ENCODE measurements around the gene ARHGAP22.

Gene ARHGAP22

DNA sequence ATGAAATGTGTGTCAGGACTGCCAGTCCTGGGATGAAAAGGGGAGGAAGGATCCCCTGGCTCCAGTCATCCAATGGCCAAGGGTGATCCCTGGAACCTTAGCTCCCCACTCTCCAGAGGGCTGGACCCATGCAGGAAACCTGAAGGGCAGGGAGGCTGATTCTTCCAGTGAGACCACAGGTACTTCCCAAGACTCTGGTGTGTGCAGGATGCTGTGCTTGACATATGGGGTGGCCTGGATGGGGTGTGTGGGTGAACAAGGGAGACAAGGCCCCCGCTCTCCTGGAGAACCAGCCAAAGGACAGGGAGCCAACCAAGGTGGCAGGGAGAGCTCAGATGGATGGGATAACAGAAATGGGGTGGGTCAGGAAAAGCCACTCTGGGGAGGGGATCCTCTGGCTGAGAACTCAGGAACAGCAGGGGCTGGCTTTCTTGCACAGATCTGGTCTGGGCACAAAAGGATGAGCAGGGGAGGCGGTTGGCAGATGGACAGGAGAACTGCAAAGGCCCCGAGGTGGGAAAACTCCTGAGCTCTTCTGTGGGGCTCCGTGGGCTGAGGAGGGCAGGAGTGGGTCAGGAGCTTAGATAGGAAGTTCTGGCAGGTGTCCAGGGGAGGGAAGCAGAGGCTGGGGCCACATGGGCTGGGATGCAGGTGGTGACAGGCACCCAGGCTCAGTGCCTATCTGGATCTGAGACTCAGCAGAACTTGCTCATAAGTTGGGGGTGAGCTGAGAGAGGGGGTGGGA lies 100.6 kb downstream of the ARHGAP22 start:
- no peak for DNase-seq (ENCODE audit: extremely low spot score, insufficient read length, low read depth)
- FAIRE-seq, result no peak

DNA sequence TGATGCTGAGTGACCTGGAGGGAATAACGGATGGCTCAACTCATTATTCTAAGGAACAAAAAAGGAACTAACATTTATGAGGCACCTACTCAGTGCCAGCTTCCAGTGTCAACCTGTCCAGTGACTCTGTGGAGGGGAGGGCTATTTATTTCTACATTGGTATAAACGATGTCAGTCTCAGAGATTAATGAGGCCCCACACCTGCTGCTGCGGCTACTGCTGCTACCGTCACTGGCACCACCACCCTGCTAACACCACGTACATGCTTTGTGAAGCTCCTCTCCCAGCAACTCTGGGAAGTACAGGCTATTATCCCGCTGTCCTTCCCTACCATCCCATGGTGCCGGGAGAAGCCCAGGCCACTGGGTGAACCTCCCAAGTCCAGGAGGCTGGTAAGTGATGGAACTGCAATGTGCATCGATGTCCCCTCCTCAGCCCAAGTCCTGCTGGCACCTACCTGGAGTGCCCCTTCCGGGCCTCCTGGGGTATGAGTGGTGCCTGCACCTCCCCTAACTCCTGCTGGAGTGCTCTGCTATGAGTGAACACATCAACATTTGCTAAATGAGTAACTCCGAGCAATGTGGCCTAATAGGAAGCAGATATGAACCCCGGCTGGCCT lies 101.5 kb downstream of the ARHGAP22 start:
- no peak for FAIRE-seq
- DNase-seq (ENCODE audit: extremely low spot score, insufficient read length, low read depth), result no peak

DNA sequence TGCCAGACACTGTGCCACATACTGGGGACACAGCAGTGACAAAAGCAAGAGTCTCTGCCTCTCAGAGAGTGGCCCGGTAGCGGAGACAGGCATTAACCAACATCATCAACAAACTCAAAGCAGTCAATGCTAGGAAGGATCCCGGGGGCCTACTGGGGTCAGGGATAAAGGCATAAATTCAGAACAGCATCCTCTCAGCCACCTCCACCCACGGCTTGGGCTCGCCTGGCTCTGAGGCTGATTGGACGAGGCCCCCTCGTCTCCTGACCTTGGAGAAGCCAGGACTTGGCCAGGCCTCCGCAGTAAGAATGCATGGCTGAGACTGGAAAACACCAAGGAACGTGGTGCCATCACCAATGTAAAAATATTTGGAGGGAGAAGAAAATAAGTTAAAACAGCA lies 102.1 kb downstream of the ARHGAP22 start:
- DNase-seq (ENCODE audit: extremely low spot score, insufficient read length, low read depth) (no peak), FAIRE-seq (no peak)

DNA sequence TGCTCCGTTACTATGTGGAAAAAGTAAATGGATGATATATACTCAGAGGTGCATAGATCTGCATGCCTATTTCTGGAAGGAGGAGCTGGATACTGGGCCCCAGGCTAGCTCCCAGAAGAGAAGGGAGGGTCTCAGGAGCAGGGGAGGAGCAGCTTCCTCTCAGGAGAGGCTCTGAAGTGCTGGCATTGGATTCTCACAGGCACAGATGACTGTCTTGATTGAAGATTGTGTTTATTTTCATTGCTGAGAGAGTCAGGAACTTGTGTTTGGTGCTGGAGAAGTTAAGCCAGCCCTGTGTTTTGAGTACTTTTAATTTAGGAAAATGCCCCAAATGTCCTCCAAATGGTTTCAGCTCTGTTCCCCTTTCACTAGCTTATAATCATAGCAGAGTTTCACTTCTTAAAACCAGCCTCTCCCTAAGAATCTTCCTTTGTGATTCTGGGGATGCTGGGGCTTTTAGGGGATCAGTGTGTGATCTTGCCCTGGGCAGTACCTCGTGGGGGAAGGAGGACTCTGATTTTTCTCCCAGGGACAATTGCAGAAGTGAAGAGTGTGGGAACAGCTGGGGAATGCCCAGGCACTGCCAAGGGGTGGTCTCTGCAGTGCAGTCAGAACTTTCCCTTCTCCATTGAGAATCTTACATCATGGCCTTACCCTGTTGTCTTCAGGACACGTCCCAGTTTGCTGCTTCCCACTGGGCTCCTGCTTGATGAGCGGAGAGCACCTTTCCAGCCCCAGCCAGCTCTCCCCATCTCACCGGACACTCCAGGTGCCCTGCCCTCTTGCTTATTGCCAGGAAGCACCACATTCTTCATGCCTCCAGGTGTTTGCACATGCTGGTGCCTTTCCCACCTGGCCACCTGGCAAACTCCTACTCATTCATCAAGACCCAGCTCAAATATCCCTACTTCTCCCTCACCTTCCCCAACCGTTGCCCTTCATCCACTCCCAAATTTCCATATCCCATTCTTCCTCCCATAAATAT lies 102.8 kb downstream of the ARHGAP22 start:
- FAIRE-seq (no peak), DNase-seq (ENCODE audit: extremely low spot score, insufficient read length, low read depth) (no peak)

DNA sequence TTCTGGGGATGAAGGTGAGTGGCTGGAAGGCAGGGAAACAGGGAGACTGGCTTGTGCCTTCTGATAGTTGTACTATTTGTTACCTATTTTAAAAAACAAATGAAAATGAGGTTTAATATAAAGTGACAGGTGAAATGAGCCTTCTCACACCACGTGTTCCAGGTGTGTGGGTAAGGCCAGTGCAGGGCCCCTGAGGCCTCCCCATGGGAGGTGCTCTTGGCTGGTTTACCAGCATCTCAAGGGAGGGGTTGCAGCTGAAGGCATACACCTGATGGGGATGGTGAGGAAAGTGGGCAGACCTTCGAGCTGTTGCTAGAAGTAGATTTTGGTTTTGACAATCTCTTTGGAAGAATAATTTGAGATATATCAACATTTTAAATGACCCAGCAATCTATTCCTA lies 103.6 kb downstream of the ARHGAP22 start:
- no peak for FAIRE-seq
- DNase-seq (ENCODE audit: extremely low spot score, insufficient read length, low read depth), result no peak

DNA sequence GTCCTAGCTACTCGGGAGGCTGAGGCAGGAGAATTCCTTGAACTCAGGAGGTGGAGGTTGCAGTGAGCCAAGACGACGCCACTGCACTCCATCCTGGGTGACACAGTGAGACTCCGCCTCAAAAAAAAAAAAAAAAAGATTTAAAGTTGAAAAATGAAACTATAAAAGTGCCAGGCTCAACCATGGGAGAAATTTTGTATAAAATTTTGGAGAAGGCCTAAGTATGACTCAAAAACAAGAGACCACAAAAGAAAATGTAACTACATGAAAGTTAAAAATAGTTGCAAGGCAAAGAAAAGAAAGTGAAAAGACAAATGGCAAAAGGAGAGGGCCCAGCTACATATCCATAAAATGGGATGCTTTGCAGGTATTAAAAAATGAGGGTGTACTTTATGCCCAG lies 104.1 kb downstream of the ARHGAP22 start:
- no peak for FAIRE-seq
- no peak for DNase-seq (ENCODE audit: extremely low spot score, insufficient read length, low read depth)

DNA sequence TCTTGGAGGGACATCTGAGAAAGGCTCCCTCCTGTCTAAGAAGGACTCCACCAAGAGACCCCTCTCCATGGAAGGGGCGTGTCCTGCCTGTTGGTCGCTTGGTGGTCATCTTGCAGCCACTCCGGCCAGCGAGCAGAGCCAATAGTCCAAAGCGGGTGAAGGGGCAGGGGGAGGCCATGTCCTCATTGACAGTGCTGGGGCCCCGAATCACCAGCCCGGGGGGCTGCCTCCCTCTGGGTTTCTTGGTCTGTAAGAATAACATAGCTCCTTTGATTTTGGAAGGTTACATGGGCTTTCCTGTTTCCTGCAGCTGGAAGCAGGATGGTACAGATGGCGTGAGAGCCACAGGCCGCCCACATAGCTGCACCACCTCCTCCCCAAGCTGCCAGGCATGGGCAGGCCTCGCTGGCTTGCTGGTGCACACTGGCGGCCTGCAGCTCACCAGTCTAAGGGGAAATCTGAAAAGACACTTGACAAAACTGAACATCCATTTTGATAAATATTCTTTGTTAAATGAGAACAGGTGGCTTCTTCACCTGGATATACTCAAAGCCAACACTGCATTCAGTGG lies 105.8 kb downstream of the ARHGAP22 start:
- FAIRE-seq (no peak), DNase-seq (ENCODE audit: extremely low spot score, insufficient read length, low read depth) (no peak)

DNA sequence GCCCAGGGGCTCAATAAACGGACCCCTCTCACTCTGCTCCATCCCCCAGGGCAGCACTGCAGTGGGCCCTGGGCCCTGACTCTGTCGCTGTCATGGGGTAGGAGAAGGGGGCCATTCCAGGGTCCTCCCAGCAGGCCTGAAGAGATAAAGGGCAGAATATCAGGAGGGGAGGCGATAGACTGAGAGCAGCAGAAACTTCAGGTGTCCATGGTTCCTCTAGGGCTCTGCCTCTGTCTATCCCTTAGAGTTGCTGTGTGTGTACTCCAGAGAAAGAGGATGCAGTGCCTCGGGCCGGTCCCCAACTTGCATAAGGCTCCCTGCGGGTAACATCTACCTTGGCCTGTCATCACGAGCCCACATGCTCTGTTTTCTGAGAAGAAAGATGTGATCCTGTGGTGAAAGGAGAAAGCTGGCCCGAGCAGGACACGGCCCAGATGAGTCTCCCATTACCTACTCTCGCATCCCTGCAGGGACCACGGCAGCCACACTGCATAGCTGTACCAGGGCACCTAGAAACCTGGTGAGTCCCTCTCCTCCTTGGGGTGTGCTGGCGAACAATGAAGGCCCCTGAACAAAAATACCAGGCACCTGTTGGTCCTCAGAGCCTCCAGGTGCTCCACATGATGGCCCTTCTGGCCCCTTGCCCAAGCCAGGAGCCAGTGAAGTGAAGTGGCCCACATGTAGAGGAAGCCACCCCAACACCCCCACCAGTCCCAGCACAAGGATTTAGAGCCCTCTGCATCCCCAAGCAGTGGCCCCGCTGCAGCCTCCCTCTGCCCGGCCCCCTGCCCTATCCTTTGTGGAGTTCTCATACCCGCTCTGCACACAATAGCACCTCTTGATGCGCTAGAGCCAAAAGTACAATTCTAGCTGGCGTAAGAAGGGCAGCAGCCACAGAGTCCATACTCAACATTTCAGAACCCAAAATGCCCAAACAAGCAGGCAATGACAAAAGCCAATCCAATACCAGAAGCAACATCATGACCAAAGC lies 106.8 kb downstream of the ARHGAP22 start:
- no peak for FAIRE-seq
- DNase-seq (ENCODE audit: extremely low spot score, insufficient read length, low read depth), result no peak

DNA sequence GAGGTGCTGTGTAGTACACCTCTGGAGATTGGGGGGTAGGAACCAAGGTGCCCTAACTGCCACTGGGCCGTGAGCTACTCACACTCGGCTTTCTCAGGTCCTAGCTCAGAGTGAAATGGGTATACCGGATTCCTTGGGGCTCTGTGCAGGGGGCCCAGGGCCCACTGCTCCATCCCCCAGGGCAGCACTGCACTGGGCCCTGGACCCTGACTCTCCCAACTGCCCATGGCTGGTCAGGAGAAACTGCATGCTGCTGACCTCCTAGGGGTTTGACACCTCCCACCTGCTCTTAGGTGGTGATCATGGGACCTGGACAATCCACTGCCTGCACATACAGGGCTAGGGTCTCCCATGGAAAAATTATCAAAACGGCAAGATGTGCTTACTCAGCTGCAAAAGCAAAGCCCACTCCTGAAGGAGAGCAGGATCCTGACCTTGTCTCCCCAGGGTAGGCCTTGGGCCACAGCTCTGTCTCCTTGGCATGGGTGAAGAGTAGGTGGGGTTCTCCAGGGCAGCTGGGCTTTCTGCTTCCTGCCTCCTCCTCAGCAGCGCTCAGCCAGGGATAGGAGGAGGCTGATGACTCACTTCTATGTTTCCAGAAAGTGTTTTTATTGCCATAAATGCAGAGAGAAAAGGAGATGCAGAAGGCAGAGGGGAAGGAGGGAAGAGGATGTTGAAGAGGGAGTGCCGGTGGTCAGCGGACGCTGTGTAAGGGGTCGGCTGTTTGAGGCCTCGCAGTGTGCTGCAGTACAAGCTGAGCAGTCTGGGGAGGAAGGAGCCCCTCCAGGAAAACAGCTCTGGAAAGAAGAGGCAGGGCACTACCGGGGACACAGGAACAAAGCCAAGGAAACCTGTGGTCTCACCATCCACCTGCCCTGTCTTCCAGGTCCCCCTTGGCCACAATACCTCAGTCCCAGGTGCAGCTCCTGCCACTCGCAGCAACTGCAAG lies 107.8 kb downstream of the ARHGAP22 start:
- FAIRE-seq (no peak), DNase-seq (ENCODE audit: extremely low spot score, insufficient read length, low read depth) (no peak)

DNA sequence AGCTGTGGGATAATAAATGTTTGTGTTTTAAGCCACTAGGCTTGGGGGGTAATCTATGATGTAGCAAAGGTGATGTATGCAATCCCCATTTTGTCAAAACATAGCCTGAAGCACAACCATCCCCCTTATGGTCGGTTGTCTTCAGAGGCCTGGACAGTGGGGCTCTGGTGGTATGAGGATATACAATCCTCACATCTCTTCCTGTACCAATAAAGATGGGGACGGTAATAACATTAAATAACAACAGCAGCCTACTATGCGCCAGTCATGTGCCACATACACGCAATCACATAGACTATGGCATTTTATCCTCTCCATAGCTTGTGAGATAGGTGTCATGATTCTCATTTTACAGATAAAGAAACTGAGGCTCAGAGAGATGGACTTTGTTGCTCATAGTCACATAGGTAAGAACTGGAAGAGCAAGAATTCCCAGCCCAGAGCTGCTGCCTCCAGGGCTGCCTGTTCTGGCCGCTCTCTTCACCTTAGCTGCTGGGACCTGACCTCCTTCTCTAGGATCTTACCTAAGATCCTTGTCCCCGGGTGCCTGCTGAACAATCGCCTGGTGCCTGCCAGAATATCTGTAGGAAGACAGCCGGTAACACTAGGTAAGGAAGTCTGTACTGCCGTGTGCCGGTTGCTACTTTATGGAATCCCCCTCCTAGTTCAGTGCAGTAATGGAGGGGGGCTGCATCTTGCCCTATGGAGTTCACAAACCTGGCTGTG lies 108.6 kb downstream of the ARHGAP22 start:
- DNase-seq (ENCODE audit: extremely low spot score, insufficient read length, low read depth) (no peak), FAIRE-seq (no peak)

DNA sequence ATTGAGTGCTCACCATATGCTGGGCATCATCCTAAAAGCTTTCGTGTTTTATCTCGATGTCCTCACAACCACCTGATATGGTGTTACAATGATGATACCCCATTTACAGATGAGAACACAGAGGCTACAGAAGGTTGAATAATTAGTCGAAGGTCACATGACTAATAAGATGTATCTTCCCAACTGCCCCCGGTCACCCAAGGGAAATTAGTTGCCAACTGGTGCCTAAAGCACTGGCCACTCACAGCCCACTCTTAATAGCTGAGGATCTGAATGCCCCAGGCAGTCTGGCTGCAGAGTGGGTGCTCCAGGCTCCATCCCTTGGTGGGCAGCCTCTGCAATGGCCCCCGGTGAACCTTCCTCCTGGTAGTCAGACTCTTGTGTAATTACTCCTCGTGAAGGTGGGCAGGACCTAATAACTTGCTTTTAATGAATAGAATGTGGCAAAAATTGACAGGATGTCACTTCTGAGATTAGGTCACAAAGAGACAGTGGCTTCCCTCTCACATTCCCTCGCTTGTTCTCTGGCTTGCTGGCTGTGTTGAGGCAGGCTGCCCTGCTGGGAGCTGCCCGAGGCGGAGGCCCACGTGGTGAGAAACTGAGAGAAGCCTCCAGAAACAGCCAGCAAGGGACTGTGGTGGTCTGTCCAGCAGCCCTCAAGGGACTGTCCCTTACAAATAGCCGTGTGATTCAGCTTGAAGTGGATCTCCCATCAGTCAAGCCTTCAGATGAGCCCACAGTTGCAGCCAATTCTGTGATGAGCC lies 109.4 kb downstream of the ARHGAP22 start:
- FAIRE-seq (no peak), DNase-seq (ENCODE audit: extremely low spot score, insufficient read length, low read depth) (no peak)

DNA sequence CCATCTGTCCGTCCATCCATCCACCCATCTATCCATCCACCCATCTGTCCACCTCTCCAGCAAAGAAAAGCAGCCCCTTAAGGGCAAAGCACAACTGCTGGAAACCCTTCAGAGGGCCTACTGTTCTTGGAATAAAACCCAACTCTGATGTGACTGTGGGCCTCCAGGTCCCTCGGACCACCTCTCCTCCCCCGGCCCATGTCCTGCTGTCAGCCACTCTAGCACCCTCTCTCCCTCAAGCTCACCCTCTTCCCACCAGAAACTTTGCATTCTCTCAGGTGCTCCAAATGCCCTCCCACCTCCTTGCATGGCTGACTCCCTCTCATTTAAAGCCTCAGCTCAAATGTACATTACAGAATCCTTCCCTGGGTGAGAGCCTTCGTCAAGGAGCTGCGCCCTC lies 110.3 kb downstream of the ARHGAP22 start:
- no peak for DNase-seq (ENCODE audit: extremely low spot score, insufficient read length, low read depth)
- no peak for FAIRE-seq

DNA sequence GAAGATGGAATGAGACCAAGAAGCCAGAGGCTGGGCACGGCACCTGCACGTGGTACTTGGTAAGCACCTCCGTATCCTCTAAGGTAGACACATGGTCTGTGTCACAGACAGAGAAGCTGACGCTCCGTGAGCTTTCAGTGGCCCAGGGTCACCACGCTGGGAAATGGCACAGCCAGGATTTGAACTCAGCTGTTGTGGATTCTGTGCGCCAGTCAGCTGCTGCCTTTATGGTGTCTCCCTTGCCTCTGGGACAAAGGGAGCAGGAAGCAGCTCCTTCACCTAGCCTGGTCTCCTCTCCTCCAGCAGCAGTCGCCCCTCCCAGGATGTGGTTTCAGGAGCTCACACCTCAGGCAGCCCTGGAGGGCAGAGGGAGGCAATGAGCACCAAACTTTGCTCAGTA lies 110.8 kb downstream of the ARHGAP22 start:
- FAIRE-seq (no peak), DNase-seq (ENCODE audit: extremely low spot score, insufficient read length, low read depth) (no peak)

DNA sequence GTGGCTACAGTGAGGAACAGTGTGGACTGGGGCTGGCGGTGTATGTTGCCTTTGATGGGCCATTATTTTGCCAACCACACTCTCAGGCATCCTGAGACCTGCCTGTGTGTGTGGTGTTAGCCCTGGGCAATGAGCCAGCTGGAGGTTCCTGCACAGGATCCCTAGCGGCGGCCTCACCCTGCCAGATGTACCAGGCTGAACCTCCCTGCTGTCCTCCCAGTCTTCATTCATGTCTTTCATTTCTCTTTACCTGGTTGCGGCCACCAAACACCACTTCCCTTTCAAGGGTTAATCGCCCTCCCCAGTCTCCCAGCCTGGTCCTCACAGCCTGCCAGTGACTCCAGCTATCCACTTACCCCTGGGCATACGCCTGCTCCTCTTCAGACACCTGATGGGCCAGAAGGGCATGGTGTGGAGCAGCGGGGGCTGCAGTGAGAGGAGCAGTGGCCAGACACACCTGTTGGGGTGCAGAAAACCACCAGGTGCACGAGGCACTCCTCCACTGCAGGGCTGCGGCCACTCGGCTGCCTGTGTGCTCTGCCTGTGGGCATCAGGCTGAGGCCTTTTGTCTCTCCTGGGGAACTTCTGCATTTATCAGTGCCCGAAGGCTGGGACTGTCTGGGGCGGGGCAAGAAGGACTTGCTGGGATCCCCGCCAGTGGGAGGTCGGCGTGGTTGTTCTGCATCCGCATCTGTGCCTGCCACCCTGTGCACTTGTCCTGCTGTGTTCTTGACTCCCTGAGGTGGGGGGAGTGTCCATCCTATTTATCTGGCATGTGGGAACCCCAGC lies 111.6 kb downstream of the ARHGAP22 start:
- DNase-seq (ENCODE audit: extremely low spot score, insufficient read length, low read depth), result no peak

DNA sequence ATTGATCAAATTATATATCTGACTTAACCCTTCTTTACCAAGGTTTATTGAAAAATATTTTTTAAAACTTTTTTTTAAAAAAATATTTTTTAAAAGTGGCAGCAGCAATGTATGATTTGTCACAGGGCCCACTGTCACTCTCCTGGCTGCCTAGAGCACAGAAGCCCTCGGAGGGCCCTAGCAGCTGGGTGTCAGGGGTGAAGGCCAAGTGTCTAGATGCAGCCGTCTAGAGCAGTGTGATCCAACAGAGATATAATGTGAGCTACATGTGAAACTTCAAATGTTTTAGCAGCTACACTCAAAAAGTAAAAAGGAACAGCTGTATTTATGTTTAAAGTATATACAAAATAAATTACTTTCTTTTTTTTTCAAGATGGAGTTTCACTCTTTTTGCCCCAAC lies 112.7 kb downstream of the ARHGAP22 start:
- FAIRE-seq, result no peak
- DNase-seq (ENCODE audit: extremely low spot score, insufficient read length, low read depth), result no peak

More for the DNA sequence above, 111.6 kb downstream of the ARHGAP22 start:
- FAIRE-seq, result no peak
